ENCODE results near the gene STAG1. TPM values are rescaled to one million over a fixed set of nuclear protein-coding genes. Genes with fewer than 3 reads are reported as not detected.

Gene STAG1
- total RNA-seq, 3 donors from 2014 or later = 46.8 to 57.1 (median 50.4) TPM

DNA sequence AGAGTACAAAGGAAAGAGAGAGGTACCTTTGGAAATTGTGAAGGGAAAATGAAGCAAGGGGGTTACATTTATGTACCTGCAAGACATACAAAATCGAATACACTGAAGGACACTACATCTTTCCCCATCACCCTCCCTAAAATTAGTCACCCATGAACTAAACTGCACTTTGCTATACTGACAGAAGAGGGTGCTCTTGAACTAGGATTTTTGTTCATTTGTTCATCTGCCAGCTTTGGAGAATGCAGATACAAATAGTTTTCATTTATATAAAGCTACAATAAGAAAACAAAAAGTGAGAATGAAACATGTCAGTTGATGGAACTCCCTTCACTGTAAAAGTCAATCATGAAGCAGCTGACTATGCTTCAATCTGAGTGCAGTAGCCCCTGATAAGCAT, 446.3 kb downstream of the STAG1 start:
- DNase-seq = no peak
- no peaks in the 10 kb centered on the region for H3K4me1 ChIP-seq (ENCODE audit: low read depth)
- no peak for TF ChIP-seq CTCF (IDR thresholded peaks at IDR 0.05)
- no peaks in the 10 kb centered on the region for H3K36me3 ChIP-seq (ENCODE audit: low read depth)
- intact Hi-C loops (cut with DNase I, micrococcal nuclease) = no loop called here
- no peaks in the 10 kb centered on the region for H3K9me3 ChIP-seq
- ATAC-seq = no peak
- H3K4me3 ChIP-seq = no peak overlapping the region

- DNase-seq (no peak), ATAC-seq (no peak)
- Histone ChIP-seq H3K4me1 (ENCODE audit: low read depth) (no peaks in the 10 kb centered on the region), H3K36me3 (ENCODE audit: low read depth) (no peaks in the 10 kb centered on the region), H3K9me3 (no peaks in the 10 kb centered on the region), H3K4me3 (no peak overlapping the region)
- intact Hi-C loops (cut with DNase I, micrococcal nuclease) = no loop called here
- TF ChIP-seq CTCF (IDR thresholded peaks at IDR 0.05) = no peak
Observed at GRCh38 chr3:136300444-136300843, 451.7 kb downstream of the STAG1 start.

- no peaks in the 10 kb centered on the region for H3K4me1 ChIP-seq (ENCODE audit: low read depth)
- intact Hi-C loops (cut with DNase I, micrococcal nuclease) = loop anchor here in 1 of 2 donors (2.0 kb wide), 1 partner anchor 15 kb away; no protein-coding TSS in a partner anchor
- DNase-seq (no peak), ATAC-seq (no peak)
- no peaks in the 10 kb centered on the region for H3K36me3 ChIP-seq (ENCODE audit: low read depth)
- no peak for TF ChIP-seq CTCF (IDR thresholded peaks at IDR 0.05)
- H3K9me3 ChIP-seq = no peaks in the 10 kb centered on the region
- no peak overlapping the region for H3K4me3 ChIP-seq
Observed at GRCh38 chr3:136297826-136298225, 454.4 kb downstream of the STAG1 start.

DNA sequence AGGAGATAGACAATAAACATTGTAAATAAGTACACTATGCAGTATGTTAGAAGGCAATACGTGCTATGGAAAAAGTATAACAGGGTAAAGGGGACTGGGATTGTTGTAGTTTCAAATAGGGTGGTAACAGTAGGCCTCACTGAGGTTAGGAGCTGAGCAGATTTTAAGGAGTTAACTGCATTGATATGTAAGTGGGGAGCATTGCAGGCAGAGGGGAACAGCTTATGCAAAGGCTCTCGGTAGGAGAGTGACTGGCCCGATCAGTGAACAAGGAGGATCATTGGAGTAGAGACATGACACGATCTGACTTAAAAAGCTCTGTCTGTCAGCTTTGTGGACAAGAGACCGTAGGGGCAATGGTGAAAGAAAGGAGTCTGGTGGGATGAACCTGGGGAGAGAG, 455.2 kb downstream of the STAG1 start:
- Histone ChIP-seq H3K4me3 (no peak overlapping the region), H3K4me1 (ENCODE audit: low read depth) (no peaks in the 10 kb centered on the region), H3K9me3 (no peaks in the 10 kb centered on the region), H3K36me3 (ENCODE audit: low read depth) (no peaks in the 10 kb centered on the region)
- no peak for ATAC-seq
- no peak for DNase-seq
- intact Hi-C loops (cut with DNase I, micrococcal nuclease) = no loop called here
- no peak for TF ChIP-seq CTCF (IDR thresholded peaks at IDR 0.05)

- intact Hi-C loops (cut with DNase I, micrococcal nuclease) = no loop called here
- no peaks in the 10 kb centered on the region for H3K36me3 ChIP-seq (ENCODE audit: low read depth)
- ATAC-seq (no peak), DNase-seq (no peak)
- no peaks in the 10 kb centered on the region for H3K4me1 ChIP-seq (ENCODE audit: low read depth)
- H3K9me3 ChIP-seq = no peaks in the 10 kb centered on the region
- no peak for TF ChIP-seq CTCF (IDR thresholded peaks at IDR 0.05)
- no peak overlapping the region for H3K4me3 ChIP-seq
Observed at GRCh38 chr3:136294176-136294575, 458.0 kb downstream of the STAG1 start.

GRCh38 chr3:136293279-136293678, 458.9 kb downstream of the STAG1 start:
- no peaks in the 10 kb centered on the region for H3K9me3 ChIP-seq
- no peaks in the 10 kb centered on the region for H3K36me3 ChIP-seq (ENCODE audit: low read depth)
- no peak overlapping the region for H3K4me3 ChIP-seq
- DNase-seq (no peak), ATAC-seq (no peak)
- no peak for TF ChIP-seq CTCF (IDR thresholded peaks at IDR 0.05)
- intact Hi-C loops (cut with DNase I, micrococcal nuclease) = no loop called here
- H3K4me1 ChIP-seq (ENCODE audit: low read depth) = no peaks in the 10 kb centered on the region
